H1 (cell line): ENCODE data around the gene PRR5. TPM values are rescaled to one million over a fixed set of nuclear protein-coding genes. Genes with fewer than 3 reads are reported as not detected.

ENCODE experiments used
- SIN3A ChIP-seq, 2 experiments: IDR thresholded peaks in 1 of 2; conservative IDR thresholded peaks in 1 of 2; 2 replicates each; pipeline ENCODE4 v1.6.1; 2011 to 2012; ENCODE audit warnings: low read length in 2 of 2, improper control_type of control experiment in 1 of 2, low read depth in 1 of 2, mild to moderate bottlenecking in 1 of 2
- polyA plus RNA-seq, 7 experiments: library from polyadenylated mRNA; depleted of rRNA in 3 of 7; stranded (reverse) in 5 of 7; unstranded in 2 of 7; fragments of >200 nt in 5 of 7; fragments of 200-250 nt in 2 of 7; gene quantifications; 1 replicate in 5 of 7; 2 replicates in 1 of 7; 4 replicates in 1 of 7; pipeline versions ENCODE4 v1.2.1 to v1.2.3, GENCODE V29; 2011 to 2013; ENCODE audit warnings: missing spikeins in 2 of 7, mixed read lengths in 2 of 7
- total RNA-seq: library from RNA; stranded (reverse); fragmentation: NEBNext Ultra II Directional; extraction: Animal tissue kit (Norgen Biotek cat#: 25700); gene quantifications from 2 replicates; pipeline ENCODE4 v1.2.1, GENCODE V29; 2021

PRR5 gene
- total and polyA plus RNA-seq, 2 of the 8 experiments (the other 6 are each of a cell fraction or from before 2014, with no cell fraction given) = 16.5 to 25.7 TPM

DNA sequence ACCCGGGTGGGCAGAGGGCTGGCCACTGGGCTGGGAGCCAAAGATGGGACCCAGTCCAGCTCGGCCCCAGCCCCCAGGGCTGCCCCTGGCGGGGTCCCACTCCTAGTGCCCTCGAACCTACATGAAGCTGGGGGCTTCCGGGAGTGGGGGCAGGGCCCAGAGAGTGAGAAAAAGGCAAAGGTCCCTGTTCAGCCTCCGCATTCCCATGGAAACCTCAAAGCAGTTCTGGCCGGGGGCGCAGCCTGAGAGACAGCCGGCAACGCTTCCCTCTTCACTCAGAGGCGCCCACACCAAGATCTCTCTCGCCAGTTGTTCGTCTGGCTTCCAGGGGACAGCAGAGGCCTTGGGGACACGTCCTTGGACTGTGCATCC lies 28.0 kb downstream of the PRR5 start (continued):
- no peak for TF ChIP-seq SIN3A (conservative IDR thresholded peaks at IDR 0.05 in 1 of 2, IDR thresholded peaks at IDR 0.05 in 1 of 2; ENCODE audit: low read depth in 1 of 2, low read length in 2 of 2)
